K562 (cell line): ENCODE measurements around the gene TYW3. TPM values are rescaled to one million over a fixed set of nuclear protein-coding genes. Genes with fewer than 3 reads are reported as not detected.

Source experiments
- C11orf30 ChIP-seq: fragments of 450-650 bp; IDR thresholded peaks from 2 replicates; pipeline ENCODE4 v1.6.1; 2016; ENCODE audit warnings: low read depth, mild to moderate bottlenecking
- DDX20 ChIP-seq: fragments of 450-650 bp; IDR thresholded peaks from 2 replicates; pipeline ENCODE4 v1.6.1; 2016; ENCODE audit warnings: missing genetic modification characterization, low read depth, mild to moderate bottlenecking, missing compliant biosample characterization, moderate library complexity
- DPF2 ChIP-seq: fragments of 450-650 bp; IDR thresholded peaks from 2 replicates; pipeline ENCODE4 v1.6.1; 2016
- GTF2A2 ChIP-seq: IDR thresholded peaks from 2 replicates; pipeline ENCODE4 v1.6.1; 2016; ENCODE audit warnings: mild to moderate bottlenecking, missing genetic modification characterization, missing compliant biosample characterization
- HCFC1 ChIP-seq: IDR thresholded peaks from 2 replicates; pipeline ENCODE4 v1.6.1; 2012; ENCODE audit warnings: low read depth, low read length, improper control_type of control experiment
- HOXB6 ChIP-seq: fragments of 250-450 bp; sonication (Bioruptor Pico); IDR thresholded peaks from 2 replicates; pipeline ENCODE4 v1.5.1; 2022; ENCODE audit warnings: mild to moderate bottlenecking, borderline replicate concordance
- KDM4B ChIP-seq, 2 experiments: fragments of 450-650 bp in 1 of 2; sonication (generic) in 1 of 2; IDR thresholded peaks; 2 replicates each; pipeline ENCODE4 v1.6.1; 2016 to 2017; ENCODE audit warnings: borderline replicate concordance in 2 of 2, antibody characterized with exemption in 1 of 2, low read depth in 1 of 2, mild to moderate bottlenecking in 1 of 2
- MEIS2 ChIP-seq: fragments of 450-650 bp; IDR thresholded peaks from 2 replicates; pipeline ENCODE4 v1.6.1; 2014; ENCODE audit warnings: mild to moderate bottlenecking; ENCODE audit not compliant: partially characterized antibody
- NCOA4 ChIP-seq: fragments of 450-650 bp; IDR thresholded peaks from 2 replicates; pipeline ENCODE4 v1.6.1; 2018; ENCODE audit warnings: mild to moderate bottlenecking; ENCODE audit not compliant: partially characterized antibody
- NR2F6 ChIP-seq: fragments of 450-650 bp; formaldehyde crosslinking; IDR thresholded peaks from 2 replicates; pipeline ENCODE4 v1.4.0; 2020; ENCODE audit warnings: mild to moderate bottlenecking
- RNF2 ChIP-seq: sonication (generic); IDR thresholded peaks from 2 replicates; pipeline ENCODE4 v1.6.1; 2016
- TAF1 ChIP-seq: IDR thresholded peaks from 2 replicates; pipeline ENCODE4 v1.6.1; 2011; ENCODE audit warnings: mild to moderate bottlenecking, low read length, moderate library complexity; ENCODE audit not compliant: insufficient read depth, control insufficient read depth, severe bottlenecking; ENCODE audit errors: extremely low read depth
- ZNF121 ChIP-seq: sonication (generic); formaldehyde crosslinking; conservative IDR thresholded peaks from 2 replicates; pipeline ENCODE4 v1.8.0; 2022; ENCODE audit warnings: missing genetic modification reagents
- ZNF165 ChIP-seq: fragments of 250-450 bp; sonication (Bioruptor Pico); IDR thresholded peaks from 2 replicates; pipeline ENCODE4 v1.4.0; 2020; ENCODE audit warnings: borderline replicate concordance
- ZNF175 ChIP-seq: fragments of 200-800 bp; sonication (Bioruptor generic); IDR thresholded peaks from 2 replicates; pipeline ENCODE4 v1.6.1; 2016; ENCODE audit warnings: low read depth, mild to moderate bottlenecking, missing genetic modification characterization, missing compliant biosample characterization
- ZNF511 ChIP-seq: sonication (generic); formaldehyde crosslinking; IDR thresholded peaks from 2 replicates; pipeline ENCODE4 v1.8.0; 2022; ENCODE audit warnings: mild to moderate bottlenecking, missing genetic modification reagents
- ZNF561 ChIP-seq: fragments of 450-650 bp; formaldehyde crosslinking; conservative IDR thresholded peaks from 2 replicates; pipeline ENCODE4 v1.4.0; 2020; ENCODE audit warnings: mild to moderate bottlenecking, moderate library complexity
- polyA plus RNA-seq, 8 experiments: library from polyadenylated mRNA; depleted of rRNA in 4 of 8; stranded (reverse) in 5 of 8; unstranded in 3 of 8; fragments of >200 nt; fragmentation: Nextera tagmentation in 2 of 8; fragmentation: Illumina TruSeq in 1 of 8; extraction: Ambion mirVana in 2 of 8; extraction: Trizol in 1 of 8; gene quantifications; 2 replicates each; pipeline versions ENCODE4 v1.2.1 to v1.2.3, GENCODE V29; 2011 to 2014; ENCODE audit warnings: inconsistent platforms in 1 of 8, missing spikeins in 1 of 8
- total RNA-seq, 7 experiments: library from RNA; depleted of rRNA in 6 of 7; stranded (reverse); fragments of >200 nt in 6 of 7; fragmentation: Illumina TruSeq in 2 of 7; extraction: Trizol in 2 of 7; gene quantifications; 2 replicates each; pipeline versions ENCODE4 v1.2.1 to v1.2.3, GENCODE V29; 2011 to 2021; ENCODE audit warnings: low replicate concordance in 1 of 7
- TF ChIP-seq, protein P1 (sequence below): sonication (generic); formaldehyde crosslinking; IDR thresholded peaks from 2 replicates; pipeline ENCODE4 v1.9.0; 2022; ENCODE audit warnings: mild to moderate bottlenecking, missing genetic modification reagents
- TF ChIP-seq, protein P2 (sequence below): fragments of 250-450 bp; sonication (Bioruptor Pico); IDR thresholded peaks from 2 replicates; pipeline ENCODE4 v1.5.0; 2022; ENCODE audit warnings: mild to moderate bottlenecking
- TF ChIP-seq, protein P3 (sequence below): fragments of 250-450 bp; sonication (Bioruptor Pico); IDR thresholded peaks from 2 replicates; pipeline ENCODE4 v1.8.0; 2021; ENCODE audit warnings: moderate library complexity, mild to moderate bottlenecking, inconsistent platforms
- TF ChIP-seq, protein P4 (sequence below), 2 experiments: fragments of 200-800 bp in 1 of 2; sonication (Bioruptor generic) in 1 of 2; sonication (generic) in 1 of 2; formaldehyde crosslinking in 1 of 2; IDR thresholded peaks in 1 of 2; conservative IDR thresholded peaks in 1 of 2; 2 replicates each; pipeline versions ENCODE4 v1.5.0 to v1.6.1; 2016 to 2020; ENCODE audit warnings: missing compliant biosample characterization in 1 of 2, missing genetic modification characterization in 1 of 2, missing genetic modification reagents in 1 of 2
- TF ChIP-seq, protein P5 (sequence below): fragments of 200-800 bp; sonication (Bioruptor generic); IDR thresholded peaks from 2 replicates; pipeline ENCODE4 v1.6.1; 2017; ENCODE audit warnings: missing genetic modification characterization, missing compliant biosample characterization

Gene TYW3
- total and polyA plus RNA-seq, 9 of the 15 experiments (the other 6 are each of a cell fraction or from before 2014, with no cell fraction given) = 22.0 to 54.0 (median 41.1) TPM

GRCh38 chr1:74729741-74730478, 3.0 kb upstream of the TYW3 start (continued):
- TF ChIP-seq, protein P1, sequence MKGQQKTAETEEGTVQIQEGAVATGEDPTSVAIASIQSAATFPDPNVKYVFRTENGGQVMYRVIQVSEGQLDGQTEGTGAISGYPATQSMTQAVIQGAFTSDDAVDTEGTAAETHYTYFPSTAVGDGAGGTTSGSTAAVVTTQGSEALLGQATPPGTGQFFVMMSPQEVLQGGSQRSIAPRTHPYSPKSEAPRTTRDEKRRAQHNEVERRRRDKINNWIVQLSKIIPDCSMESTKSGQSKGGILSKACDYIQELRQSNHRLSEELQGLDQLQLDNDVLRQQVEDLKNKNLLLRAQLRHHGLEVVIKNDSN (CRISPR knock-in tag) = no peak
- TF ChIP-seq ZNF561 (CRISPR knock-in tag) (no peak), NCOA4 (no peak), MEIS2 (peak; percentile 21), C11orf30 (no peak), TAF1 (no peak), NR2F6 (no peak), ZNF511 (no peak), RNF2 (no peak), GTF2A2 (no peak), ZNF121 (CRISPR knock-in tag) (no peak), ZNF175 (CRISPR knock-in tag) (no peak), HCFC1 (no peak), HOXB6 (CRISPR knock-in tag) (no peak), DPF2 (peak; percentile 83), ZNF165 (CRISPR knock-in tag) (no peak), DDX20 (tag) (no peak), KDM4B (IDR thresholded peaks at IDR 0.05; ENCODE audit: borderline replicate concordance in 2 of 2, low read depth in 1 of 2) (no peak)
- TF ChIP-seq, protein P2, sequence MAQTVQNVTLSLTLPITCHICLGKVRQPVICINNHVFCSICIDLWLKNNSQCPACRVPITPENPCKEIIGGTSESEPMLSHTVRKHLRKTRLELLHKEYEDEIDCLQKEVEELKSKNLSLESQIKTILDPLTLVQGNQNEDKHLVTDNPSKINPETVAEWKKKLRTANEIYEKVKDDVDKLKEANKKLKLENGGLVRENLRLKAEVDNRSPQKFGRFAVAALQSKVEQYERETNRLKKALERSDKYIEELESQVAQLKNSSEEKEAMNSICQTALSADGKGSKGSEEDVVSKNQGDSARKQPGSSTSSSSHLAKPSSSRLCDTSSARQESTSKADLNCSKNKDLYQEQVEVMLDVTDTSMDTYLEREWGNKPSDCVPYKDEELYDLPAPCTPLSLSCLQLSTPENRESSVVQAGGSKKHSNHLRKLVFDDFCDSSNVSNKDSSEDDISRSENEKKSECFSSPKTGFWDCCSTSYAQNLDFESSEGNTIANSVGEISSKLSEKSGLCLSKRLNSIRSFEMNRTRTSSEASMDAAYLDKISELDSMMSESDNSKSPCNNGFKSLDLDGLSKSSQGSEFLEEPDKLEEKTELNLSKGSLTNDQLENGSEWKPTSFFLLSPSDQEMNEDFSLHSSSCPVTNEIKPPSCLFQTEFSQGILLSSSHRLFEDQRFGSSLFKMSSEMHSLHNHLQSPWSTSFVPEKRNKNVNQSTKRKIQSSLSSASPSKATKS (CRISPR knock-in tag) = no peak
- TF ChIP-seq, protein P3, sequence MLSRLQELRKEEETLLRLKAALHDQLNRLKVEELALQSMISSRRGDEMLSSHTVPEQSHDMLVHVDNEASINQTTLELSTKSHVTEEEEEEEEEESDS (CRISPR knock-in tag) = no peak
- TF ChIP-seq, protein P4, sequence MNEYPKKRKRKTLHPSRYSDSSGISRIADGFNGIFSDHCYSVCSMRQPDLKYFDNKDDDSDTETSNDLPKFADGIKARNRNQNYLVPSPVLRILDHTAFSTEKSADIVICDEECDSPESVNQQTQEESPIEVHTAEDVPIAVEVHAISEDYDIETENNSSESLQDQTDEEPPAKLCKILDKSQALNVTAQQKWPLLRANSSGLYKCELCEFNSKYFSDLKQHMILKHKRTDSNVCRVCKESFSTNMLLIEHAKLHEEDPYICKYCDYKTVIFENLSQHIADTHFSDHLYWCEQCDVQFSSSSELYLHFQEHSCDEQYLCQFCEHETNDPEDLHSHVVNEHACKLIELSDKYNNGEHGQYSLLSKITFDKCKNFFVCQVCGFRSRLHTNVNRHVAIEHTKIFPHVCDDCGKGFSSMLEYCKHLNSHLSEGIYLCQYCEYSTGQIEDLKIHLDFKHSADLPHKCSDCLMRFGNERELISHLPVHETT (CRISPR knock-in tag; conservative IDR thresholded peaks at IDR 0.05 in 1 of 2, IDR thresholded peaks at IDR 0.05 in 1 of 2) = no peak
- TF ChIP-seq, protein P5, sequence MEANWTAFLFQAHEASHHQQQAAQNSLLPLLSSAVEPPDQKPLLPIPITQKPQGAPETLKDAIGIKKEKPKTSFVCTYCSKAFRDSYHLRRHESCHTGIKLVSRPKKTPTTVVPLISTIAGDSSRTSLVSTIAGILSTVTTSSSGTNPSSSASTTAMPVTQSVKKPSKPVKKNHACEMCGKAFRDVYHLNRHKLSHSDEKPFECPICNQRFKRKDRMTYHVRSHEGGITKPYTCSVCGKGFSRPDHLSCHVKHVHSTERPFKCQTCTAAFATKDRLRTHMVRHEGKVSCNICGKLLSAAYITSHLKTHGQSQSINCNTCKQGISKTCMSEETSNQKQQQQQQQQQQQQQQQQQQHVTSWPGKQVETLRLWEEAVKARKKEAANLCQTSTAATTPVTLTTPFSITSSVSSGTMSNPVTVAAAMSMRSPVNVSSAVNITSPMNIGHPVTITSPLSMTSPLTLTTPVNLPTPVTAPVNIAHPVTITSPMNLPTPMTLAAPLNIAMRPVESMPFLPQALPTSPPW (CRISPR knock-in tag) = no peak
